ENCODE measurements around the gene INSM1. TPM values are rescaled to one million over a fixed set of nuclear protein-coding genes. Genes with fewer than 3 reads are reported as not detected.

INSM1 gene
- total and polyA plus RNA-seq, 2 of the 13 experiments (the other 11 are each of a cell fraction or from before 2014, with no cell fraction given): not detected

GRCh38 chr20:20399531-20400500 lies 31.9 kb downstream of the INSM1 start (continued):
- TF ChIP-seq, protein P1, sequence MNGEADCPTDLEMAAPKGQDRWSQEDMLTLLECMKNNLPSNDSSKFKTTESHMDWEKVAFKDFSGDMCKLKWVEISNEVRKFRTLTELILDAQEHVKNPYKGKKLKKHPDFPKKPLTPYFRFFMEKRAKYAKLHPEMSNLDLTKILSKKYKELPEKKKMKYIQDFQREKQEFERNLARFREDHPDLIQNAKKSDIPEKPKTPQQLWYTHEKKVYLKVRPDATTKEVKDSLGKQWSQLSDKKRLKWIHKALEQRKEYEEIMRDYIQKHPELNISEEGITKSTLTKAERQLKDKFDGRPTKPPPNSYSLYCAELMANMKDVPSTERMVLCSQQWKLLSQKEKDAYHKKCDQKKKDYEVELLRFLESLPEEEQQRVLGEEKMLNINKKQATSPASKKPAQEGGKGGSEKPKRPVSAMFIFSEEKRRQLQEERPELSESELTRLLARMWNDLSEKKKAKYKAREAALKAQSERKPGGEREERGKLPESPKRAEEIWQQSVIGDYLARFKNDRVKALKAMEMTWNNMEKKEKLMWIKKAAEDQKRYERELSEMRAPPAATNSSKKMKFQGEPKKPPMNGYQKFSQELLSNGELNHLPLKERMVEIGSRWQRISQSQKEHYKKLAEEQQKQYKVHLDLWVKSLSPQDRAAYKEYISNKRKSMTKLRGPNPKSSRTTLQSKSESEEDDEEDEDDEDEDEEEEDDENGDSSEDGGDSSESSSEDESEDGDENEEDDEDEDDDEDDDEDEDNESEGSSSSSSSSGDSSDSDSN (CRISPR knock-in tag; IDR thresholded peaks at IDR 0.05): no peak
- TF ChIP-seq CCAR2 (optimal IDR thresholded peaks at IDR 0.05; ENCODE audit: low read depth, low read length) (no peak), TFE3 (CRISPR knock-in tag; IDR thresholded peaks at IDR 0.05) (no peak), ZNF792 (CRISPR knock-in tag; IDR thresholded peaks at IDR 0.05) (no peak), ZFX (CRISPR knock-in tag; IDR thresholded peaks at IDR 0.05; ENCODE audit: low read depth) (no peak), KLF16 (CRISPR knock-in tag; IDR thresholded peaks at IDR 0.05) (no peak), ATF4 (CRISPR knock-in tag; IDR thresholded peaks at IDR 0.05) (no peak), LCORL (IDR thresholded peaks at IDR 0.05) (no peak), LCORL (CRISPR knock-in tag; IDR thresholded peaks at IDR 0.05) (0 out of 2 replicates have a peak, but pooled peaks have one; percentile 21), TBX2 (CRISPR knock-in tag; IDR thresholded peaks at IDR 0.05; ENCODE audit: borderline replicate concordance) (peak; percentile 41; the same call in 1 of the 2 replicates), SATB2 (CRISPR knock-in tag; IDR thresholded peaks at IDR 0.05) (no peak), E2F2 (CRISPR knock-in tag; IDR thresholded peaks at IDR 0.05; ENCODE audit: borderline replicate concordance) (no peak), ZNF274 (CRISPR knock-in tag; IDR thresholded peaks at IDR 0.05) (no peak), ZNF136 (CRISPR knock-in tag; IDR thresholded peaks at IDR 0.05; ENCODE audit: low read depth) (no peak), LBX2 (CRISPR knock-in tag; IDR thresholded peaks at IDR 0.05; ENCODE audit: borderline replicate concordance) (no peak), ZNF33A (CRISPR knock-in tag; IDR thresholded peaks at IDR 0.05; ENCODE audit: borderline replicate concordance) (no peak), ZMYM4 (CRISPR knock-in tag; IDR thresholded peaks at IDR 0.05) (peak; percentile 81)
- TF ChIP-seq, protein P2, sequence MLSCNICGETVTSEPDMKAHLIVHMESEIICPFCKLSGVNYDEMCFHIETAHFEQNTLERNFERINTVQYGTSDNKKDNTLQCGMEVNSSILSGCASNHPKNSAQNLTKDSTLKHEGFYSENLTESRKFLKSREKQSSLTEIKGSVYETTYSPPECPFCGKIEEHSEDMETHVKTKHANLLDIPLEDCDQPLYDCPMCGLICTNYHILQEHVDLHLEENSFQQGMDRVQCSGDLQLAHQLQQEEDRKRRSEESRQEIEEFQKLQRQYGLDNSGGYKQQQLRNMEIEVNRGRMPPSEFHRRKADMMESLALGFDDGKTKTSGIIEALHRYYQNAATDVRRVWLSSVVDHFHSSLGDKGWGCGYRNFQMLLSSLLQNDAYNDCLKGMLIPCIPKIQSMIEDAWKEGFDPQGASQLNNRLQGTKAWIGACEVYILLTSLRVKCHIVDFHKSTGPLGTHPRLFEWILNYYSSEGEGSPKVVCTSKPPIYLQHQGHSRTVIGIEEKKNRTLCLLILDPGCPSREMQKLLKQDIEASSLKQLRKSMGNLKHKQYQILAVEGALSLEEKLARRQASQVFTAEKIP (CRISPR knock-in tag; IDR thresholded peaks at IDR 0.05; ENCODE audit: borderline replicate concordance): no peak

Data from HepG2 (cell line).